K562 (cell line): ENCODE measurements around the gene ERO1B. TPM values are rescaled to one million over a fixed set of nuclear protein-coding genes. Genes with fewer than 3 reads are reported as not detected.

Experiments
- CAMTA2 ChIP-seq: fragments of 250-450 bp; sonication (Bioruptor Pico); conservative IDR thresholded peaks from 2 replicates; pipeline ENCODE4 v1.5.1; 2022
- CBX5 ChIP-seq: IDR thresholded peaks from 2 replicates; pipeline ENCODE4 v1.6.1; 2014; ENCODE audit warnings: low read depth, borderline replicate concordance
- ETS2 ChIP-seq: IDR thresholded peaks from 2 replicates; pipeline ENCODE4 v1.6.1; 2016; ENCODE audit warnings: borderline replicate concordance, missing genetic modification characterization, mild to moderate bottlenecking, moderate library complexity, missing compliant biosample characterization; ENCODE audit not compliant: poor library complexity, severe bottlenecking
- HINFP ChIP-seq: fragments of 450-650 bp; conservative IDR thresholded peaks from 2 replicates; pipeline ENCODE4 v1.6.1; 2016; ENCODE audit warnings: missing genetic modification characterization, low read depth, mild to moderate bottlenecking, control low read depth, missing compliant biosample characterization
- HMG20B ChIP-seq: fragments of 250-450 bp; sonication (Bioruptor Pico); IDR thresholded peaks from 2 replicates; pipeline ENCODE4 v1.5.0; 2021; ENCODE audit warnings: mild to moderate bottlenecking
- LEF1 ChIP-seq: fragments of 450-650 bp; IDR thresholded peaks from 2 replicates; pipeline ENCODE4 v1.6.1; 2016; ENCODE audit warnings: mild to moderate bottlenecking
- MXD1 ChIP-seq: fragments of 250-450 bp; sonication (Bioruptor Pico); IDR thresholded peaks from 2 replicates; pipeline ENCODE4 v1.8.0; 2021; ENCODE audit warnings: borderline replicate concordance, mild to moderate bottlenecking, moderate library complexity; ENCODE audit not compliant: poor library complexity, severe bottlenecking
- NR1H2 ChIP-seq: sonication (generic); formaldehyde crosslinking; IDR thresholded peaks from 2 replicates; pipeline ENCODE4 v1.4.0; 2020; ENCODE audit warnings: mild to moderate bottlenecking, missing genetic modification reagents
- NR2C1 ChIP-seq, 2 experiments: fragments of 450-650 bp; IDR thresholded peaks; 2 replicates each; pipeline ENCODE4 v1.6.1; 2017; ENCODE audit warnings: mild to moderate bottlenecking in 2 of 2, antibody characterized with exemption in 1 of 2, inconsistent platforms in 1 of 2, missing compliant biosample characterization in 1 of 2, missing genetic modification characterization in 1 of 2
- PCBP2 ChIP-seq: fragments of 200-400 bp; formaldehyde crosslinking; IDR thresholded peaks from 2 replicates; pipeline ENCODE4 v1.6.1; 2018; ENCODE audit warnings: low read length, low read depth, mild to moderate bottlenecking, moderate library complexity; ENCODE audit not compliant: poor library complexity, severe bottlenecking
- POLR2AphosphoS5 ChIP-seq: IDR thresholded peaks from 2 replicates; pipeline ENCODE4 v1.6.1; 2011; ENCODE audit warnings: mild to moderate bottlenecking, low read depth, low read length, moderate library complexity; ENCODE audit not compliant: control insufficient read depth, insufficient read depth
- SMAD2 ChIP-seq: fragments of 150-350 bp; IDR thresholded peaks from 2 replicates; pipeline ENCODE4 v1.6.1; 2014; ENCODE audit warnings: low read depth, mild to moderate bottlenecking, low read length
- SMC3 ChIP-seq: conservative IDR thresholded peaks from 2 replicates; pipeline ENCODE4 v1.6.1; 2011; ENCODE audit warnings: low read depth, low read length, improper control_type of control experiment; ENCODE audit not compliant: insufficient read depth
- TCFL5 ChIP-seq: fragments of 250-450 bp; sonication (Bioruptor Pico); conservative IDR thresholded peaks from 2 replicates; pipeline ENCODE4 v1.6.1; 2021; ENCODE audit warnings: mild to moderate bottlenecking, moderate library complexity, matching md5 sums
- ZNF121 ChIP-seq: sonication (generic); formaldehyde crosslinking; conservative IDR thresholded peaks from 2 replicates; pipeline ENCODE4 v1.8.0; 2022; ENCODE audit warnings: missing genetic modification reagents
- ZNF23 ChIP-seq: fragments of 250-450 bp; sonication (Bioruptor Pico); IDR thresholded peaks from 2 replicates; pipeline ENCODE4 v1.4.0; 2020; ENCODE audit warnings: mild to moderate bottlenecking
- ZNF311 ChIP-seq: fragments of 250-450 bp; sonication (Bioruptor Pico); IDR thresholded peaks from 2 replicates; pipeline ENCODE4 v1.4.0; 2020; ENCODE audit warnings: mild to moderate bottlenecking, moderate library complexity
- polyA plus RNA-seq, 8 experiments: library from polyadenylated mRNA; depleted of rRNA in 4 of 8; stranded (reverse) in 5 of 8; unstranded in 3 of 8; fragments of >200 nt; fragmentation: Nextera tagmentation in 2 of 8; fragmentation: Illumina TruSeq in 1 of 8; extraction: Ambion mirVana in 2 of 8; extraction: Trizol in 1 of 8; gene quantifications; 2 replicates each; pipeline versions ENCODE4 v1.2.1 to v1.2.3, GENCODE V29; 2011 to 2014; ENCODE audit warnings: inconsistent platforms in 1 of 8, missing spikeins in 1 of 8
- total RNA-seq, 7 experiments: library from RNA; depleted of rRNA in 6 of 7; stranded (reverse); fragments of >200 nt in 6 of 7; fragmentation: Illumina TruSeq in 2 of 7; extraction: Trizol in 2 of 7; gene quantifications; 2 replicates each; pipeline versions ENCODE4 v1.2.1 to v1.2.3, GENCODE V29; 2011 to 2021; ENCODE audit warnings: low replicate concordance in 1 of 7

Gene ERO1B
- total and polyA plus RNA-seq, 9 of the 15 experiments (the other 6 are each of a cell fraction or from before 2014, with no cell fraction given), result 0.59 to 6.4 (median 4.2) TPM

- no peak for TF ChIP-seq TCFL5 (CRISPR knock-in tag)
- TF ChIP-seq ETS2 (tag), result no peak
- TF ChIP-seq POLR2AphosphoS5, result no peak
- TF ChIP-seq HINFP (tag), result no peak
- TF ChIP-seq CBX5, result no peak
- TF ChIP-seq HMG20B (CRISPR knock-in tag), result no peak
- no peak for TF ChIP-seq PCBP2
- no peak for TF ChIP-seq NR2C1 (IDR thresholded peaks at IDR 0.05)
- TF ChIP-seq NR2C1 (tag; IDR thresholded peaks at IDR 0.05), result no peak
- TF ChIP-seq SMC3, result peak; percentile 40; the same call in 1 of the 2 replicates
- TF ChIP-seq NR1H2 (CRISPR knock-in tag), result no peak
- no peak for TF ChIP-seq CAMTA2 (CRISPR knock-in tag)
- TF ChIP-seq MXD1, result no peak
- TF ChIP-seq SMAD2, result no peak
- no peak for TF ChIP-seq ZNF311 (CRISPR knock-in tag)
- TF ChIP-seq ZNF23 (CRISPR knock-in tag), result no peak
- TF ChIP-seq LEF1, result no peak
- no peak for TF ChIP-seq ZNF121 (CRISPR knock-in tag)
Measured at GRCh38 chr1:236303675-236304074, 21.9 kb upstream of the ERO1B start (continued).
